GM23338 (cell line): ENCODE results near the gene NSMCE4A. TPM values are rescaled to one million over a fixed set of nuclear protein-coding genes. Genes with fewer than 3 reads are reported as not detected.

Experiments
- ATAC-seq: fragments of 200-7000 bp; cut with Tn5 transposase; 3 replicates; pipeline ENCODE4 v1.9.1; 2020
- DNase-seq: peaks from one replicate; pipeline ENCODE4 v3.0.0-alpha.2; 2015; ENCODE audit warnings: low spot score
- H2AFZ ChIP-seq: fragments of 200-600 bp; sonication (generic); 2 replicates; pipeline ENCODE4 v1.8.0; 2016; ENCODE audit warnings: antibody characterized with exemption, mild to moderate bottlenecking, moderate library complexity
- H3F3A ChIP-seq: fragments of 200-600 bp; sonication (generic); replicated peaks from 2 replicates; pipeline ENCODE4 v1.8.0; 2017; ENCODE audit warnings: antibody characterized with exemption, mixed run types, low read depth
- H3K27ac ChIP-seq: fragments of 200-600 bp; sonication (generic); 2 replicates; pipeline ENCODE4 v1.6.1; 2016; ENCODE audit warnings: low read depth
- H3K27me3 ChIP-seq: fragments of 200-600 bp; sonication (generic); 2 replicates; pipeline ENCODE4 v1.8.0; 2016; ENCODE audit warnings: mild to moderate bottlenecking, mixed run types, moderate library complexity; ENCODE audit not compliant: insufficient read depth
- H3K36me3 ChIP-seq: fragments of 200-600 bp; sonication (generic); 2 replicates; pipeline ENCODE4 v1.8.0; 2016; ENCODE audit warnings: mild to moderate bottlenecking; ENCODE audit not compliant: insufficient read depth
- H3K4me1 ChIP-seq: fragments of 200-600 bp; sonication (generic); 2 replicates; pipeline ENCODE4 v1.8.0; 2016; ENCODE audit warnings: mild to moderate bottlenecking, moderate library complexity; ENCODE audit not compliant: insufficient read depth
- H3K4me2 ChIP-seq: fragments of 200-600 bp; sonication (generic); 2 replicates; pipeline ENCODE4 v1.7.1; 2017; ENCODE audit warnings: mixed run types
- H3K4me3 ChIP-seq: fragments of 200-600 bp; sonication (generic); 2 replicates; pipeline ENCODE4 v1.6.1; 2016; ENCODE audit warnings: mixed run types
- H3K79me2 ChIP-seq: fragments of 200-600 bp; sonication (generic); replicated peaks from 2 replicates; pipeline ENCODE4 v1.8.0; 2017; ENCODE audit warnings: mild to moderate bottlenecking; ENCODE audit not compliant: insufficient read depth
- H3K9me2 ChIP-seq: fragments of 200-600 bp; sonication (generic); 2 replicates; pipeline ENCODE4 v1.8.0; 2017; ENCODE audit not compliant: insufficient read depth
- H4K20me1 ChIP-seq: fragments of 200-600 bp; sonication (generic); replicated peaks from 2 replicates; pipeline ENCODE4 v1.8.0; 2017; ENCODE audit warnings: mild to moderate bottlenecking; ENCODE audit not compliant: insufficient read depth
- H3K27ac Mint-ChIP-seq: 2 replicates; pipeline ENCODE4 v1.8.0; 2020; ENCODE audit warnings: inconsistent platforms, mild to moderate bottlenecking, moderate library complexity, mixed read lengths
- H3K27me3 Mint-ChIP-seq: 3 replicates; pipeline ENCODE4 v1.8.0; 2022; ENCODE audit warnings: low read depth, mild to moderate bottlenecking, moderate library complexity, mixed read lengths, inconsistent platforms; ENCODE audit not compliant: insufficient read depth, poor library complexity
- H3K36me3 Mint-ChIP-seq: 3 replicates; pipeline ENCODE4 v1.8.0; 2021; ENCODE audit warnings: low read depth, mild to moderate bottlenecking, inconsistent platforms, moderate library complexity, mixed read lengths
- H3K4me1 Mint-ChIP-seq: 3 replicates; pipeline ENCODE4 v1.8.0; 2020; ENCODE audit warnings: mild to moderate bottlenecking, inconsistent platforms, mixed read lengths
- H3K4me3 Mint-ChIP-seq: 3 replicates; pipeline ENCODE4 v1.8.0; 2021; ENCODE audit warnings: moderate library complexity, mild to moderate bottlenecking, inconsistent platforms, mixed read lengths
- H3K9me3 Mint-ChIP-seq: 3 replicates; pipeline ENCODE4 v1.8.0; 2020; ENCODE audit warnings: moderate library complexity, mild to moderate bottlenecking, inconsistent platforms, mixed read lengths
- CREB1 ChIP-seq: fragments of 250-450 bp; sonication (Bioruptor Pico); IDR thresholded peaks from 2 replicates; pipeline ENCODE4 v1.5.0; 2020; ENCODE audit warnings: low read depth, mild to moderate bottlenecking, moderate library complexity
- EZH2 ChIP-seq: fragments of 200-600 bp; sonication (generic); IDR thresholded peaks from one replicate; pipeline ENCODE4 v1.8.0; 2017; ENCODE audit warnings: antibody characterized with exemption, mild to moderate bottlenecking, low read depth; ENCODE audit not compliant: unreplicated experiment
- EZH2phosphoT487 ChIP-seq: fragments of 200-600 bp; sonication (generic); IDR thresholded peaks from one replicate; pipeline ENCODE4 v1.8.1; 2018; ENCODE audit warnings: antibody characterized with exemption; ENCODE audit not compliant: unreplicated experiment
- NANOG ChIP-seq: IDR thresholded peaks from 2 replicates; pipeline ENCODE4 v1.6.1; 2016; ENCODE audit warnings: antibody characterized with exemption, borderline replicate concordance
- POLR2AphosphoS5 ChIP-seq: IDR thresholded peaks from 2 replicates; pipeline ENCODE4 v1.6.1; 2016; ENCODE audit warnings: antibody characterized with exemption, low read depth
- ZNF114 ChIP-seq: fragments of 250-450 bp; sonication (Bioruptor Pico); IDR thresholded peaks from 2 replicates; pipeline ENCODE4 v1.5.0; 2020; ENCODE audit warnings: mild to moderate bottlenecking, moderate library complexity
- ZNF331 ChIP-seq: fragments of 250-450 bp; sonication (Bioruptor Pico); IDR thresholded peaks from 2 replicates; pipeline ENCODE4 v1.5.0; 2020; ENCODE audit warnings: low read depth, mild to moderate bottlenecking, moderate library complexity
- polyA plus RNA-seq: library from polyadenylated mRNA; unstranded; fragments of >200 nt; fragmentation: Nextera tagmentation; extraction: Ambion mirVana; gene quantifications from 2 replicates; pipeline ENCODE4 v1.2.1, GENCODE V29; 2016
- total RNA-seq: library from RNA; depleted of rRNA; stranded (reverse); fragments of >200 nt; shearing (Covaris generic); gene quantifications from 2 replicates; pipeline ENCODE4 v1.2.3, GENCODE V29; 2014
- TF ChIP-seq, protein P1 (sequence below): IDR thresholded peaks from one replicate; pipeline ENCODE4 v1.6.1; 2018; ENCODE audit warnings: antibody characterized with exemption; ENCODE audit not compliant: unreplicated experiment

Gene NSMCE4A
- total and polyA plus RNA-seq, 2 experiments from 2014 or later, result 84.8 to 94.9 TPM

DNA sequence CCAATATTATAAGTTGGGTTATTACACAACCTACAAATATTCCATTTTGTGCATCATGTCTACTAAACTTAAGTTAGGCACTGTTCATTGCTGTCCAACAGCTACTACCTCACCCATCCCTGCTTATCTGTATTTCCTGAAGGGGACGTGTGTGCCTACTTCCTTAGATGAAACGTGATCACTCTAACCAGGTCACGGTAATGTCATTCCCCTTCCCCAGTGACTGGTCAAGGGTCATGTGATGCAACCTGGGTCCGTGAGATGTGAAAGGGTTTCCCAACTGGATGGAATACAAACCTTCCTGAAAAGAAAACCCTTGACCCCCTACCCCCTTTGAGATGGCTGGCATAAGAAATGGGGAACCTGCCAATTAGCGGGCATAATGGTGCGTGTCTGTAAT lies 1.6 kb upstream of the NSMCE4A start (continued):
- TF ChIP-seq EZH2phosphoT487 (no peak), NANOG (no peak), POLR2AphosphoS5 (no peak), ZNF331 (CRISPR knock-in tag) (no peak), ZNF114 (CRISPR knock-in tag) (no peak), CREB1 (CRISPR knock-in tag) (no peak)
- TF ChIP-seq, protein P1, sequence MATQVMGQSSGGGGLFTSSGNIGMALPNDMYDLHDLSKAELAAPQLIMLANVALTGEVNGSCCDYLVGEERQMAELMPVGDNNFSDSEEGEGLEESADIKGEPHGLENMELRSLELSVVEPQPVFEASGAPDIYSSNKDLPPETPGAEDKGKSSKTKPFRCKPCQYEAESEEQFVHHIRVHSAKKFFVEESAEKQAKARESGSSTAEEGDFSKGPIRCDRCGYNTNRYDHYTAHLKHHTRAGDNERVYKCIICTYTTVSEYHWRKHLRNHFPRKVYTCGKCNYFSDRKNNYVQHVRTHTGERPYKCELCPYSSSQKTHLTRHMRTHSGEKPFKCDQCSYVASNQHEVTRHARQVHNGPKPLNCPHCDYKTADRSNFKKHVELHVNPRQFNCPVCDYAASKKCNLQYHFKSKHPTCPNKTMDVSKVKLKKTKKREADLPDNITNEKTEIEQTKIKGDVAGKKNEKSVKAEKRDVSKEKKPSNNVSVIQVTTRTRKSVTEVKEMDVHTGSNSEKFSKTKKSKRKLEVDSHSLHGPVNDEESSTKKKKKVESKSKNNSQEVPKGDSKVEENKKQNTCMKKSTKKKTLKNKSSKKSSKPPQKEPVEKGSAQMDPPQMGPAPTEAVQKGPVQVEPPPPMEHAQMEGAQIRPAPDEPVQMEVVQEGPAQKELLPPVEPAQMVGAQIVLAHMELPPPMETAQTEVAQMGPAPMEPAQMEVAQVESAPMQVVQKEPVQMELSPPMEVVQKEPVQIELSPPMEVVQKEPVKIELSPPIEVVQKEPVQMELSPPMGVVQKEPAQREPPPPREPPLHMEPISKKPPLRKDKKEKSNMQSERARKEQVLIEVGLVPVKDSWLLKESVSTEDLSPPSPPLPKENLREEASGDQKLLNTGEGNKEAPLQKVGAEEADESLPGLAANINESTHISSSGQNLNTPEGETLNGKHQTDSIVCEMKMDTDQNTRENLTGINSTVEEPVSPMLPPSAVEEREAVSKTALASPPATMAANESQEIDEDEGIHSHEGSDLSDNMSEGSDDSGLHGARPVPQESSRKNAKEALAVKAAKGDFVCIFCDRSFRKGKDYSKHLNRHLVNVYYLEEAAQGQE, result no peak

GRCh38 chr10:121975295-121976086 lies 474 bp upstream of the NSMCE4A start:
- TF ChIP-seq POLR2AphosphoS5, result no peak
- TF ChIP-seq EZH2, result no peak
- 0 out of 2 replicates have a peak, but pooled peaks have one; percentile 42 for TF ChIP-seq ZNF331 (CRISPR knock-in tag)
- Histone ChIP-seq H3K27me3 (no peaks in the 10 kb centered on the region), H3F3A (peaks cover 10% of the 10 kb centered on the region; the same call in 1 of the 2 replicates), H4K20me1 (peaks cover 3% of the 10 kb centered on the region; the same call in 1 of the 2 replicates), H3K4me1 (peaks cover 8% of the 10 kb centered on the region), H3K4me3 (peak overlapping the region; percentile 90), H3K27ac (peak overlapping the region; percentile 97), H2AFZ (peak overlapping the region; percentile 90; the same call in 1 of the 2 replicates), H3K4me2 (peak overlapping the region; percentile 98; the same call in 1 of the 2 replicates), H3K36me3 (peaks cover 7% of the 10 kb centered on the region; the same call in 1 of the 2 replicates), H3K9me2 (no peaks in the 10 kb centered on the region), H3K79me2 (peaks cover 18% of the 10 kb centered on the region)
- peaks cover 14% of the 10 kb centered on the region for H3K27me3 Mint-ChIP-seq
- peaks cover 32% of the 10 kb centered on the region for H3K9me3 Mint-ChIP-seq
- ATAC-seq (peak; percentile 92), DNase-seq (no peak)
- peaks cover 50% of the 10 kb centered on the region for H3K36me3 Mint-ChIP-seq
- peak overlapping the region; percentile 72 for H3K4me3 Mint-ChIP-seq
- H3K4me1 Mint-ChIP-seq, result peaks cover 11% of the 10 kb centered on the region
- H3K27ac Mint-ChIP-seq, result no peak overlapping the region
